ENCODE data around the gene DAB2IP. TPM values are rescaled to one million over a fixed set of nuclear protein-coding genes. Genes with fewer than 3 reads are reported as not detected.
"Not testable (repeated sequence)": the region's sequence is repeated elsewhere in the genome, so short reads cannot be mapped to it uniquely, and the experiment has no call there.

The DAB2IP gene
- total RNA-seq, 4 donors from 2014 or later = 42.0 to 93.4 (median 47.9) TPM

GRCh38 chr9:121786543-121786948 lies 135.1 kb downstream of the DAB2IP start:
- TF ChIP-seq POLR2A (IDR thresholded peaks at IDR 0.05) = no peak
- no peak for TF ChIP-seq POLR2AphosphoS5 (IDR thresholded peaks at IDR 0.05)
- no peak for TF ChIP-seq EP300 (IDR thresholded peaks at IDR 0.05)
- no peak for TF ChIP-seq CTCF (IDR thresholded peaks at IDR 0.05)
- peaks cover 0 to 54% of the 10 kb centered on the region in 2 donors for H3K36me3 ChIP-seq
- no peak for ATAC-seq
- H3K4me1 ChIP-seq = no peaks in the 10 kb centered on the region
- no peak overlapping the region for H3K4me3 ChIP-seq
- H3K27me3 ChIP-seq = no peaks in the 10 kb centered on the region
- H3K9me3 ChIP-seq = no peaks in the 10 kb centered on the region
- no peak overlapping the region for H3K27ac ChIP-seq
- 78 to 100% methylated on average over 2 to 5 of the region's 5 CpGs for WGBS, 2 donors (ENCODE audit: low coverage in 1 of 2)

GRCh38 chr9:121786998-121787422 lies 135.6 kb downstream of the DAB2IP start:
- no peak for ATAC-seq
- no peaks in the 10 kb centered on the region for H3K27me3 ChIP-seq
- H3K4me1 ChIP-seq = no peaks in the 10 kb centered on the region
- no peak overlapping the region for H3K4me3 ChIP-seq
- no peak for TF ChIP-seq CTCF (IDR thresholded peaks at IDR 0.05)
- TF ChIP-seq EP300 (IDR thresholded peaks at IDR 0.05) = no peak
- TF ChIP-seq POLR2A (IDR thresholded peaks at IDR 0.05) = no peak
- no peak for TF ChIP-seq POLR2AphosphoS5 (IDR thresholded peaks at IDR 0.05)
- 84 to 100% methylated on average over 2 to 5 of the region's 8 CpGs for WGBS, 2 donors (ENCODE audit: low coverage in 1 of 2)
- no peak overlapping the region for H3K27ac ChIP-seq
- no peaks in the 10 kb centered on the region for H3K9me3 ChIP-seq
- peaks cover 0 to 49% of the 10 kb centered on the region in 2 donors for H3K36me3 ChIP-seq

GRCh38 chr9:121788686-121789366 lies 137.4 kb downstream of the DAB2IP start:
- Histone ChIP-seq H3K4me3 (no peak overlapping the region), H3K36me3 (peaks cover 0 to 31% of the 10 kb centered on the region in 2 donors), H3K9me3 (no peaks in the 10 kb centered on the region), H3K27me3 (no peaks in the 10 kb centered on the region), H3K27ac (no peak overlapping the region), H3K4me1 (no peaks in the 10 kb centered on the region)
- 82 to 83% methylated on average over 11 of the region's 15 CpGs for WGBS, 2 donors (ENCODE audit: low coverage in 1 of 2)
- ATAC-seq = no peak
- TF ChIP-seq CTCF (IDR thresholded peaks at IDR 0.05) (no peak), POLR2A (IDR thresholded peaks at IDR 0.05) (no peak), POLR2AphosphoS5 (IDR thresholded peaks at IDR 0.05) (no peak), EP300 (IDR thresholded peaks at IDR 0.05) (no peak)

- no peak for ATAC-seq
- Histone ChIP-seq H3K9me3 (no peaks in the 10 kb centered on the region), H3K36me3 (peaks cover 0 to 11% of the 10 kb centered on the region in 2 donors), H3K4me1 (no peaks in the 10 kb centered on the region), H3K27me3 (no peaks in the 10 kb centered on the region), H3K4me3 (no peak overlapping the region), H3K27ac (no peak overlapping the region)
- TF ChIP-seq POLR2A (IDR thresholded peaks at IDR 0.05) = no peak
- TF ChIP-seq POLR2AphosphoS5 (IDR thresholded peaks at IDR 0.05) = no peak
- no peak for TF ChIP-seq EP300 (IDR thresholded peaks at IDR 0.05)
- TF ChIP-seq CTCF (IDR thresholded peaks at IDR 0.05) = no peak
- WGBS, 2 donors (ENCODE audit: low coverage in 1 of 2) = 67 to 88% methylated on average over 5 to 6 of the region's 14 CpGs
Measured at GRCh38 chr9:121790841-121791240, 139.4 kb downstream of the DAB2IP start.

GRCh38 chr9:121792476-121792875 lies 141.0 kb downstream of the DAB2IP start:
- ATAC-seq, H3K36me3 ChIP-seq, H3K4me3 ChIP-seq, H3K4me1 ChIP-seq, H3K9me3 ChIP-seq, H3K27me3 ChIP-seq, H3K27ac ChIP-seq: not testable (repeated sequence)
- WGBS, 2 donors (ENCODE audit: low coverage in 1 of 2) = 83 to 87% methylated on average over 1 to 8 of the region's 10 CpGs

- H3K36me3 ChIP-seq, H3K4me3 ChIP-seq, ATAC-seq, H3K27me3 ChIP-seq, H3K27ac ChIP-seq, H3K9me3 ChIP-seq, H3K4me1 ChIP-seq: not testable (repeated sequence)
- 83 to 100% methylated on average over 2 to 6 of the region's 6 CpGs for WGBS, 2 donors (ENCODE audit: low coverage in 1 of 2)
Measured at GRCh38 chr9:121794334-121794733, 142.9 kb downstream of the DAB2IP start.
